Endothelial cell of umbilical vein (primary cell): ENCODE data around the gene SCO2.

Source experiments
- MYC ChIP-seq: IDR thresholded peaks from one replicate; pipeline ENCODE4 v1.6.1; 2011; ENCODE audit warnings: mild to moderate bottlenecking, low read depth, low read length
- TF ChIP-seq, protein P1 (sequence below), 2 donors: IDR thresholded peaks; 1 replicate in 1 of 2; 2 replicates in 1 of 2; pipeline ENCODE4 v1.5.1; 2011; ENCODE audit warnings: low read length in 2 of 2, mild to moderate bottlenecking in 2 of 2, moderate library complexity in 2 of 2, control low read depth in 1 of 2, inconsistent platforms in 1 of 2, low read depth in 1 of 2; ENCODE audit not compliant: insufficient read depth in 1 of 2; ENCODE audit errors: extremely low read depth in 1 of 2

GRCh38 chr22:50544078-50544745 lies 18.8 kb upstream of the SCO2 start:
- TF ChIP-seq, protein P1, sequence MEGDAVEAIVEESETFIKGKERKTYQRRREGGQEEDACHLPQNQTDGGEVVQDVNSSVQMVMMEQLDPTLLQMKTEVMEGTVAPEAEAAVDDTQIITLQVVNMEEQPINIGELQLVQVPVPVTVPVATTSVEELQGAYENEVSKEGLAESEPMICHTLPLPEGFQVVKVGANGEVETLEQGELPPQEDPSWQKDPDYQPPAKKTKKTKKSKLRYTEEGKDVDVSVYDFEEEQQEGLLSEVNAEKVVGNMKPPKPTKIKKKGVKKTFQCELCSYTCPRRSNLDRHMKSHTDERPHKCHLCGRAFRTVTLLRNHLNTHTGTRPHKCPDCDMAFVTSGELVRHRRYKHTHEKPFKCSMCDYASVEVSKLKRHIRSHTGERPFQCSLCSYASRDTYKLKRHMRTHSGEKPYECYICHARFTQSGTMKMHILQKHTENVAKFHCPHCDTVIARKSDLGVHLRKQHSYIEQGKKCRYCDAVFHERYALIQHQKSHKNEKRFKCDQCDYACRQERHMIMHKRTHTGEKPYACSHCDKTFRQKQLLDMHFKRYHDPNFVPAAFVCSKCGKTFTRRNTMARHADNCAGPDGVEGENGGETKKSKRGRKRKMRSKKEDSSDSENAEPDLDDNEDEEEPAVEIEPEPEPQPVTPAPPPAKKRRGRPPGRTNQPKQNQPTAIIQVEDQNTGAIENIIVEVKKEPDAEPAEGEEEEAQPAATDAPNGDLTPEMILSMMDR (IDR thresholded peaks at IDR 0.05; ENCODE audit: extremely low read depth in 1 of 2, insufficient read depth in 1 of 2, low read depth in 1 of 2, low read length in 2 of 2) = peak; percentile 49 to 81
- TF ChIP-seq MYC = no peak
